ENCODE data around the gene GPC4. TPM values are rescaled to one million over a fixed set of nuclear protein-coding genes. Genes with fewer than 3 reads are reported as not detected.

Gene GPC4
- total RNA-seq, 1 experiment from 2014 or later, result 1.2 TPM

DNA sequence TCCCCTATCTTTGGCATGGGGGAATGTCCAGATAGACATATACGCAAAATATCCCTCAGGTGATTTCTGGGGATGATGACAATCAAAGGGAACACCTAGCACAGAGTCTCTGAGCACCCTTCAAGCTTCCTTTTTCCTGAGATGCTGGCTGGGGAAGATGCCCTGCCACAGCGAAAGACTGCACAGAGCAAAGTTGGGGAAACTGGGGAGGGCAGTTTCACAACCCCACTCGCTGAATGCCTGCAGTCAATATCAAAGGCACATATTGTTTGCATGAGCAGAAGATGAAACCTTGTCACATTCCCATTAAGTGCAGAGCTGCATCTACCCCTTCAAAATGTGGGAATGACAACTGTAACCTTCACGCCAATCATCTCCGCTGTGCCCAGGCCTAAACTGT, 2.6 kb downstream of the GPC4 start:
- Mint-ChIP-seq H3K36me3 (ENCODE audit: insufficient read depth, unreplicated experiment) (no peaks in the 10 kb centered on the region), H3K4me3 (ENCODE audit: unreplicated experiment) (no peak overlapping the region), H3K27ac (ENCODE audit: unreplicated experiment) (no peak overlapping the region), H3K4me1 (ENCODE audit: low read depth, unreplicated experiment) (no peaks in the 10 kb centered on the region), H3K27me3 (ENCODE audit: insufficient read depth, unreplicated experiment) (peaks cover 10% of the 10 kb centered on the region), H3K9me3 (ENCODE audit: unreplicated experiment) (no peaks in the 10 kb centered on the region)
- Histone ChIP-seq H3K27me3 (replicated peaks; ENCODE audit: control insufficient read depth, insufficient read depth, low read length) (no peaks in the 10 kb centered on the region; the same call in 1 of the 2 replicates), H3K9me3 (no peaks in the 10 kb centered on the region), H3K36me3 (ENCODE audit: control insufficient read depth, insufficient read depth, low read length) (no peaks in the 10 kb centered on the region), H3K4me1 (no peaks in the 10 kb centered on the region), H3K4me3 (ENCODE audit: low read depth, low read length) (no peak overlapping the region)
- BruUV-seq (replicated peaks), result no TSS peak
- TF ChIP-seq, protein P1, sequence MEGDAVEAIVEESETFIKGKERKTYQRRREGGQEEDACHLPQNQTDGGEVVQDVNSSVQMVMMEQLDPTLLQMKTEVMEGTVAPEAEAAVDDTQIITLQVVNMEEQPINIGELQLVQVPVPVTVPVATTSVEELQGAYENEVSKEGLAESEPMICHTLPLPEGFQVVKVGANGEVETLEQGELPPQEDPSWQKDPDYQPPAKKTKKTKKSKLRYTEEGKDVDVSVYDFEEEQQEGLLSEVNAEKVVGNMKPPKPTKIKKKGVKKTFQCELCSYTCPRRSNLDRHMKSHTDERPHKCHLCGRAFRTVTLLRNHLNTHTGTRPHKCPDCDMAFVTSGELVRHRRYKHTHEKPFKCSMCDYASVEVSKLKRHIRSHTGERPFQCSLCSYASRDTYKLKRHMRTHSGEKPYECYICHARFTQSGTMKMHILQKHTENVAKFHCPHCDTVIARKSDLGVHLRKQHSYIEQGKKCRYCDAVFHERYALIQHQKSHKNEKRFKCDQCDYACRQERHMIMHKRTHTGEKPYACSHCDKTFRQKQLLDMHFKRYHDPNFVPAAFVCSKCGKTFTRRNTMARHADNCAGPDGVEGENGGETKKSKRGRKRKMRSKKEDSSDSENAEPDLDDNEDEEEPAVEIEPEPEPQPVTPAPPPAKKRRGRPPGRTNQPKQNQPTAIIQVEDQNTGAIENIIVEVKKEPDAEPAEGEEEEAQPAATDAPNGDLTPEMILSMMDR (IDR thresholded peaks at IDR 0.05; ENCODE audit: insufficient read depth in 1 of 2, low read depth in 1 of 2, low read length in 1 of 2, severe bottlenecking in 1 of 2, unreplicated experiment in 1 of 2), result no peak
- POLR2A ChIA-PET, result no interaction called here
- intact Hi-C loops (cut with micrococcal nuclease; ENCODE audit: unreplicated experiment), result no loop called here
- CTCF ChIA-PET, result no interaction called here
- no peak for DNase-seq

DNA sequence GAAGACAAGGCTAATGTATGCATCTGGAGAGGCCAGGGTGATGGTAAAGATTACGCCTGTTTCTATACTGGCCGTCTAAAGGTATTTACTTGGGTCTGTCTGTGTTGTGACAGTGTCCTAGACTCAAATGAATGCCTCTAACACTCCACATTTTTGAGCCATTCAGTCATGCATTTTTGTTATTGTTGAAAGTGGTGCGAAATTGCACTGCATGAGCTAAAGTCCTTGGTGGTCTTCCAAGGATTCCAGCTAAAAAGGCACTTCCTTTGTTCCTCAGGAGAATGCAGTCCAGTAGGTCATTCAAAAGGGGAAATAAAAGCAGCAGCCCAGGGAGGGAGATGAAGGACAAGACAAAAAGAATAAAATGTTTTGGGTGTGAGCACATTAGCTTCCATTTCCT, 3.0 kb downstream of the GPC4 start:
- Mint-ChIP-seq H3K9me3 (ENCODE audit: unreplicated experiment) (no peaks in the 10 kb centered on the region), H3K27me3 (ENCODE audit: insufficient read depth, unreplicated experiment) (peaks cover 7% of the 10 kb centered on the region), H3K36me3 (ENCODE audit: insufficient read depth, unreplicated experiment) (no peaks in the 10 kb centered on the region), H3K27ac (ENCODE audit: unreplicated experiment) (no peak overlapping the region), H3K4me3 (ENCODE audit: unreplicated experiment) (no peak overlapping the region), H3K4me1 (ENCODE audit: low read depth, unreplicated experiment) (no peaks in the 10 kb centered on the region)
- no TSS peak for BruUV-seq (replicated peaks)
- DNase-seq, result no peak
- no peaks in the 10 kb centered on the region; the same call in 1 of the 2 replicates for H3K27me3 ChIP-seq (replicated peaks; ENCODE audit: control insufficient read depth, insufficient read depth, low read length)
- ChIA-PET POLR2A (no interaction called here), CTCF (no interaction called here)
- TF ChIP-seq, protein P1 (IDR thresholded peaks at IDR 0.05; ENCODE audit: insufficient read depth in 1 of 2, low read depth in 1 of 2, low read length in 1 of 2, severe bottlenecking in 1 of 2, unreplicated experiment in 1 of 2), result no peak
- no peak overlapping the region for H3K4me3 ChIP-seq (ENCODE audit: low read depth, low read length)
- no peaks in the 10 kb centered on the region for H3K9me3 ChIP-seq
- no peaks in the 10 kb centered on the region for H3K4me1 ChIP-seq
- intact Hi-C loops (cut with micrococcal nuclease; ENCODE audit: unreplicated experiment), result no loop called here
- no peaks in the 10 kb centered on the region for H3K36me3 ChIP-seq (ENCODE audit: control insufficient read depth, insufficient read depth, low read length)

DNA sequence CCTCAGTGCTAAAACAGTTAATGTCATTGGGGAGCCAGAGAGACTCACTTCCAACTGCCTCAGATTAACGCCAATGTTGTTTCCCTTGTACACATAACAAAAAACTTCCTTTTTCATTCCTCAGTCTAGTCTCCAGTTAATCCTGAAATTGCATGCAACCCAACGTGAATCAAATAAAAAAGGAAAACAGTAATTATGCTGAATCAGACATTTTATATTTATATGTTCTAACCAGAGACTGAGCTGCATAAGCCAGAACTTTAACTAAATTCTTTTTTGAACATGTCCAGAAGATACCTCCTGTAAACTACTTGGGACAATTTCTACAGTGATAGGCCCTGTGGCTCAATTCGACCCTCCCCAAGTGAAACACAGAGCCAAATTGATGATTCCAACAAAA, 4.7 kb downstream of the GPC4 start:
- ChIA-PET CTCF (no interaction called here), POLR2A (no interaction called here)
- no peaks in the 10 kb centered on the region for H3K36me3 ChIP-seq (ENCODE audit: control insufficient read depth, insufficient read depth, low read length)
- H3K4me3 Mint-ChIP-seq (ENCODE audit: unreplicated experiment), result no peak overlapping the region
- BruUV-seq (replicated peaks), result no TSS peak
- H3K9me3 ChIP-seq, result no peaks in the 10 kb centered on the region
- no peaks in the 10 kb centered on the region for H3K4me1 ChIP-seq
- DNase-seq, result no peak
- TF ChIP-seq, protein P1 (IDR thresholded peaks at IDR 0.05; ENCODE audit: insufficient read depth in 1 of 2, low read depth in 1 of 2, low read length in 1 of 2, severe bottlenecking in 1 of 2, unreplicated experiment in 1 of 2), result no peak
- intact Hi-C loops (cut with micrococcal nuclease; ENCODE audit: unreplicated experiment), result no loop called here
- no peak overlapping the region for H3K27ac Mint-ChIP-seq (ENCODE audit: unreplicated experiment)
- no peaks in the 10 kb centered on the region for H3K27me3 ChIP-seq (replicated peaks; ENCODE audit: control insufficient read depth, insufficient read depth, low read length)
- H3K36me3 Mint-ChIP-seq (ENCODE audit: insufficient read depth, unreplicated experiment), result no peaks in the 10 kb centered on the region
- no peaks in the 10 kb centered on the region for H3K9me3 Mint-ChIP-seq (ENCODE audit: unreplicated experiment)
- H3K4me3 ChIP-seq (ENCODE audit: low read depth, low read length), result no peak overlapping the region
- peaks cover 7% of the 10 kb centered on the region for H3K27me3 Mint-ChIP-seq (ENCODE audit: insufficient read depth, unreplicated experiment)
- no peaks in the 10 kb centered on the region for H3K4me1 Mint-ChIP-seq (ENCODE audit: low read depth, unreplicated experiment)
